ENCODE results near the gene HSPA4.
A peak's percentile ranks its signal among the peaks of the same experiment; 100 is the strongest.
"Not testable (repeated sequence)": the region's sequence is repeated elsewhere in the genome, so short reads cannot be mapped to it uniquely, and the experiment has no call there.

The HSPA4 gene

DNA sequence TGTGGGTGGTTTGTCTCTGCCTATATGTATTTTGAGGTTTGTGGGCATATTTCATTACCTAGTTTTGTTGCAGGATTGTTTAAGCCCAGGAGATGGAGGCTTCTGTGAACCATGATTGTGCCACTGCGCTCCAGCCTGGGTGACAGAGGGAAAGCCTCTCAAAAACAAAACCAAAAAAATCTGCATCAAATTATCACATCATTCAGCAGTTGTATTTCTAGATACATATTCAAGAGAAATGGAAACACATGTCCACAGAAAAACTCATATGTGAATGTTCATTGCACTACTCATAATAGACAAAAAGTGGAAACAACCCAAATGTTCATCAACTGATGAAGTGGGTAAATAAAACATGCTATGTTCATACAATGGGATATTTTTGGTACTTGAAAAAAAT lies 29.9 kb downstream of the HSPA4 start:
- no peaks in the 10 kb centered on the region for H3K36me3 ChIP-seq (ENCODE audit: control insufficient read depth, insufficient read depth, low read length)
- H3K9me3 ChIP-seq (ENCODE audit: control insufficient read depth, low read length): no peaks in the 10 kb centered on the region
- H3K9ac ChIP-seq (ENCODE audit: low read length): no peak overlapping the region
- H3K27me3 ChIP-seq (ENCODE audit: control insufficient read depth, insufficient read depth, low read length): no peaks in the 10 kb centered on the region
- no peak overlapping the region for H3K4me3 ChIP-seq (ENCODE audit: low read length)
- H3K4me1 ChIP-seq (ENCODE audit: control insufficient read depth, insufficient read depth, low read length): no peaks in the 10 kb centered on the region

DNA sequence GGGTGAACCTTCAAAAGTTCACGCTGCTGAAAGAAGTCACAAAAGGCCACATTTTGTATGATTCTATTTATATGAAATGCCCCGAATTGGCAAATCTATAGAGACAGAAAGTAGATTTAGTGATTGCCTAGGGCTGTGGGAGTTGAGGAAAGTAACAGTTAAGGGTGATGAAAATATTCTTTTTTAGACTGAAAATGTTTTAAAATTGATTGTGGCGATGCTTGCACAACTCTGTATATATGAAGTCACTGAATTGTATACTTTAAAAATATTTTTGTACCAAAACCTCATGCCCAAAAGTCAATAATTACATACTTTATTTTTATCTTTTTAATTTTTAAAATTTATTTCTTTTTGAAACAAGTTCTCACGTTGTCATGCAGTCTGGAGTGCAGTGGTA lies 30.3 kb downstream of the HSPA4 start:
- no peaks in the 10 kb centered on the region for H3K36me3 ChIP-seq (ENCODE audit: control insufficient read depth, insufficient read depth, low read length)
- no peak overlapping the region for H3K4me3 ChIP-seq (ENCODE audit: low read length)
- H3K9ac ChIP-seq (ENCODE audit: low read length): no peak overlapping the region
- H3K27me3 ChIP-seq (ENCODE audit: control insufficient read depth, insufficient read depth, low read length): no peaks in the 10 kb centered on the region
- no peaks in the 10 kb centered on the region for H3K9me3 ChIP-seq (ENCODE audit: control insufficient read depth, low read length)
- H3K4me1 ChIP-seq (ENCODE audit: control insufficient read depth, insufficient read depth, low read length): no peaks in the 10 kb centered on the region

DNA sequence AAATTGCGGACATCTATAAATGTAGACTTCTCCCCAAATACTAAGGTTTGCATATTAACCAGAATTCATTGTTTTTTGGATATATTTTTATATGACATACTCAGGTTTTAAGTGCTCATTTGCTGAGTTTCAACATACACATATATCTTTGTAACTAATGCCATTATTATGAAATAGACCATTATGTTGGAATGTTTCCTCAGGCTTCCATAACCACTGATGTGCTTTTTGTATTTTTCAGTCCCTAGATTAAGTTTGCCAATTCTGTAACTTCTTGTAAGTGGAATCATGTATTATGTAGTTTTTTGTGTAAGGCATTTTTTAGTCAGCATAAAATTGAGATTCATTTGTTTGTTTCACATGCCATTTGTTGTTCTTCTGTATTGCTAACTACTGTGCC lies 32.1 kb downstream of the HSPA4 start:
- Histone ChIP-seq H3K36me3 (ENCODE audit: control insufficient read depth, insufficient read depth, low read length) (no peaks in the 10 kb centered on the region), H3K4me1 (ENCODE audit: control insufficient read depth, insufficient read depth, low read length) (no peaks in the 10 kb centered on the region), H3K9me3 (ENCODE audit: control insufficient read depth, low read length) (no peaks in the 10 kb centered on the region), H3K4me3 (ENCODE audit: low read length) (no peak overlapping the region), H3K27me3 (ENCODE audit: control insufficient read depth, insufficient read depth, low read length) (no peaks in the 10 kb centered on the region), H3K9ac (ENCODE audit: low read length) (no peak overlapping the region)

DNA sequence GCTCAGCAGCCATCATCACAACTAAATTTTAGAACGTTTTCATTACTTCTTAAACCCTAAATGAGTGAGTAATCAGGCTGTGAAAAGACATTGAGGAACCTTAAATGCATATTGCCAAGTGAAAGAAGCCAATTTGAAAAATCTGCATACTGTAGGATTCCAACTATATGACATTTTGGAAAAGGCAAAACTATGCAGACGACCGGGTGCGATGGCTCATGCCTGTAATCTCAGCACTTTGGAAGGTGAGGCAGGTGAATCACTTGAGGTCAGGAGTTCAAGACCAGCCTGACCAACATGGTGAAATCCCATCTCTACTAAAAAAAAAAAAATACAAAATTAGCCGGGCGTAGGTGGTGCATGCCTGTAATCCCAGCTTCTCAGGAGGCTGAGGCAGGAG lies 33.4 kb downstream of the HSPA4 start:
- H3K27me3 ChIP-seq (ENCODE audit: control insufficient read depth, insufficient read depth, low read length); H3K4me1 ChIP-seq (ENCODE audit: control insufficient read depth, insufficient read depth, low read length); H3K9ac ChIP-seq (ENCODE audit: low read length); H3K9me3 ChIP-seq (ENCODE audit: control insufficient read depth, low read length); H3K4me3 ChIP-seq (ENCODE audit: low read length); H3K36me3 ChIP-seq (ENCODE audit: control insufficient read depth, insufficient read depth, low read length): not testable (repeated sequence)

DNA sequence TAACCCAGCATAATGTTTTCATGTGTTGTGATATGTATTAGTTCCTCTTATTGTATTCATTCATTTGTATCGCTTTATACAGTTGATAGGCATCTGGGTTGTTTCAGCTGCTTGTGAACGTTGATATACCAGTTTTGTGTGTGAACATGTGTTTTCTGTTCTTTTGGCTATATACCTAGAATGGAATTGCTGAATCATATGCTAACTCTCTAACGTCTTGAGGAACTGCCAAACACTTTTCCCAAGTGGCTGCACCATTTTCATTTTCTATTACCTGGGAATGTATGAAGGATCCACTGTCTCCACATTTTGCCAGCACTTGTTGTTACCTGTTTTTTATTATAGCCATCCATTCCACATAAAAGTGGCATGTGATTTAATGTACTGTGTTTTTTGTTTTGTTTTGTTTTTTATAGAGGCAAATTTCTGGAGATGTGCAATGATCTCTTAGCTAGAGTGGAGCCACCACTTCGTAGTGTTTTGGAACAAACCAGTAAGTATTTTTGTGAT lies 34.6 kb downstream of the HSPA4 start:
- Histone ChIP-seq H3K27me3 (ENCODE audit: control insufficient read depth, insufficient read depth, low read length) (no peaks in the 10 kb centered on the region), H3K4me1 (ENCODE audit: control insufficient read depth, insufficient read depth, low read length) (no peaks in the 10 kb centered on the region), H3K36me3 (ENCODE audit: control insufficient read depth, insufficient read depth, low read length) (no peaks in the 10 kb centered on the region), H3K9ac (ENCODE audit: low read length) (no peak overlapping the region), H3K4me3 (ENCODE audit: low read length) (no peak overlapping the region), H3K9me3 (ENCODE audit: control insufficient read depth, low read length) (no peaks in the 10 kb centered on the region)

DNA sequence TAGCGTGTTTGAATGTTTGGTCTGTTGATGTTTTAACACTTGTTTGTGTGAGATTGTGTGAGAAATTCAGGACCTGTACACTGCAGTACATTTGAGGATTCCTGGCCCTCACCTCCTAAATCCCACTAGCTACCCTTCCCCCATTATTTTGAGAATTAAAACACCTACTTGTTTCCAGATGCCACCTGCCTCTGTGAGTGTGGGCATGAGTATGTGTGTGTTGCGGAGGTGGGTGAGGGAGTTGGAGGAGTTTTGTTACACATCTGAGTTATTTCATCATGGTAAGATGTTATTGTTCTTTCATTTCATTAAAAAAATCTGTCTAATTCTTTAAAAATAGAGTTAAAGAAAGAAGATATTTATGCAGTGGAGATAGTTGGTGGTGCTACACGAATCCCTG lies 36.3 kb downstream of the HSPA4 start:
- Histone ChIP-seq H3K4me1 (ENCODE audit: control insufficient read depth, insufficient read depth, low read length) (no peaks in the 10 kb centered on the region), H3K9me3 (ENCODE audit: control insufficient read depth, low read length) (no peaks in the 10 kb centered on the region), H3K36me3 (ENCODE audit: control insufficient read depth, insufficient read depth, low read length) (no peaks in the 10 kb centered on the region), H3K4me3 (ENCODE audit: low read length) (no peak overlapping the region), H3K9ac (ENCODE audit: low read length) (no peak overlapping the region), H3K27me3 (ENCODE audit: control insufficient read depth, insufficient read depth, low read length) (no peaks in the 10 kb centered on the region)

DNA sequence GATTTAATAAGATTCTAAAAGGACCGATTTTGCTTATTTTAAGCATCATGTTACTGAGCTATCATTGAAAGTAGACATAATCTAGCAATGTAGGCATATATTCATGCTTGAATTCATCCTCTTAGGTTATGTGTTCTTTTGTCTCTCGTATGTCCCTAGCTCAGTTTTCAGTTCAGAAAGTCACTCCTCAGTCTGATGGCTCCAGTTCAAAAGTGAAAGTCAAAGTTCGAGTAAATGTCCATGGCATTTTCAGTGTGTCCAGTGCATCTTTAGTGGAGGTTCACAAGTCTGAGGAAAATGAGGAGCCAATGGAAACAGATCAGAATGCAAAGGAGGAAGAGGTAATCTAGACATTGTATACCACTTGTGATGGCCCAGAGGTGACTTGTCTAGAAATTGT lies 39.2 kb downstream of the HSPA4 start:
- H3K9me3 ChIP-seq (ENCODE audit: control insufficient read depth, low read length): no peaks in the 10 kb centered on the region
- H3K4me3 ChIP-seq (ENCODE audit: low read length): no peak overlapping the region
- H3K27me3 ChIP-seq (ENCODE audit: control insufficient read depth, insufficient read depth, low read length): no peaks in the 10 kb centered on the region
- no peaks in the 10 kb centered on the region for H3K4me1 ChIP-seq (ENCODE audit: control insufficient read depth, insufficient read depth, low read length)
- H3K9ac ChIP-seq (ENCODE audit: low read length): no peak overlapping the region
- no peaks in the 10 kb centered on the region for H3K36me3 ChIP-seq (ENCODE audit: control insufficient read depth, insufficient read depth, low read length)

DNA sequence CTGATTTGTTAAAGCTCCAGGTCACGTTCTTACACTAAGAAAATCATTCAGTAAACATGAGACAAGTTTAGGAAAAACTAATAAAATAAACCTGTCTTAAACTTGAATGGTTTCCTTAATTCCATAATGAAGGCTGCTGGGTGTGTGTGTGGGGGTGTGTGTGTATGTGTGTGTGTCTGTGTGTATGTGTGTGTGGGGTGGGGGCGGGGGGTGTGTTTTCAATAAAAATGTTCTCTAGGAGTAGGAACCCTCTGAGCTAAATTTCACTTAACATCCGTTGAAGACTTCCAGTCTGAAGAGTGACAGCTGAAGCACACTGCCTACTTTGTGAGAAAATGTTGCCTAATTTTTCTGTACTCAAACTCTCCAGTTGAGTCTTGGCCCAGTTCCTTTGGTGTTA lies 54.5 kb downstream of the HSPA4 start:
- H3K4me3 ChIP-seq (ENCODE audit: low read length): no peak overlapping the region
- H3K4me1 ChIP-seq (ENCODE audit: control insufficient read depth, insufficient read depth, low read length): peaks cover 5% of the 10 kb centered on the region
- no peaks in the 10 kb centered on the region for H3K36me3 ChIP-seq (ENCODE audit: control insufficient read depth, insufficient read depth, low read length)
- no peaks in the 10 kb centered on the region for H3K9me3 ChIP-seq (ENCODE audit: control insufficient read depth, low read length)
- no peak overlapping the region for H3K9ac ChIP-seq (ENCODE audit: low read length)
- H3K27me3 ChIP-seq (ENCODE audit: control insufficient read depth, insufficient read depth, low read length): no peaks in the 10 kb centered on the region

DNA sequence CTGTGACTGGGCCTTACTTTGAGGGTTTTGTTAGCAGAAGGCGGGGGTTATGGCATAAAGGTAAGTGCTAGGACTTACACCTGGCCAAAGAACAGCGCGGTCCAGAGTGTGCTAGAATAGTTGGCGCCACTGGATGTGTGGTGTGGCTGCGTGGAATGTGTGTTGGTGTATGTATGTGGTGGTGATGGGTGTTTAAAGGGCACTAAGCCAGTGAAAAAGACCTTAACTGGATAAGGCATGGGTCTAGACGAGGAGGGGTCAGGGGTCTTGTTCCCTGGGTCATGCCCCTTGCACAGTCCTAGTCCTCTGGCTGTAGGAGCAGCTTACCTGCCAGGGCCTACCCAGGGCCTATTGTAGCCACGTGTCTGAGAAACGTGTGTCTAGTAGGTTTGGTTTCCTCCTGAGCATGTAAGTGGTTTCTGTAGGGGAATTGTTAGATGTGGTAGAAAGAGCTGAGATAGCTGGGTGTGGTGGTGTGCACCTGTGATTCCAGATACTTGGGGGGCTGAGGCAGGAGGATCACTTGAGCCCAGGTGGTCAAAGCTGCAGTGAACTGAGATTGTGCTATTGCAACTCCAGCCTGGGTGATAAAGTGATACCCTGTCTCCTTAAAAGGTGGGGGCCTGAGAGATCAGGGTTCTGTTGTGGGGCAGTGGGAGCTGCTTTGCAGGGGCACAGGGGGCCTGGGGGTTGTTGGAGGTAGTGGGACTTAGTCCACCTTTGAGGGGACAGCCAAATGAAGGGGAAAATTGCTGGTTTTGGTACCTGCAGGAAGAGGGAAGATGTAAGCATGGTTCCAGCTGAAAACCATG lies 55.2 kb downstream of the HSPA4 start:
- H3K9me3 ChIP-seq (ENCODE audit: control insufficient read depth, low read length): no peaks in the 10 kb centered on the region
- no peaks in the 10 kb centered on the region for H3K27me3 ChIP-seq (ENCODE audit: control insufficient read depth, insufficient read depth, low read length)
- no peak overlapping the region for H3K9ac ChIP-seq (ENCODE audit: low read length)
- peaks cover 7% of the 10 kb centered on the region for H3K4me1 ChIP-seq (ENCODE audit: control insufficient read depth, insufficient read depth, low read length)
- no peaks in the 10 kb centered on the region for H3K36me3 ChIP-seq (ENCODE audit: control insufficient read depth, insufficient read depth, low read length)
- H3K4me3 ChIP-seq (ENCODE audit: low read length): no peak overlapping the region

DNA sequence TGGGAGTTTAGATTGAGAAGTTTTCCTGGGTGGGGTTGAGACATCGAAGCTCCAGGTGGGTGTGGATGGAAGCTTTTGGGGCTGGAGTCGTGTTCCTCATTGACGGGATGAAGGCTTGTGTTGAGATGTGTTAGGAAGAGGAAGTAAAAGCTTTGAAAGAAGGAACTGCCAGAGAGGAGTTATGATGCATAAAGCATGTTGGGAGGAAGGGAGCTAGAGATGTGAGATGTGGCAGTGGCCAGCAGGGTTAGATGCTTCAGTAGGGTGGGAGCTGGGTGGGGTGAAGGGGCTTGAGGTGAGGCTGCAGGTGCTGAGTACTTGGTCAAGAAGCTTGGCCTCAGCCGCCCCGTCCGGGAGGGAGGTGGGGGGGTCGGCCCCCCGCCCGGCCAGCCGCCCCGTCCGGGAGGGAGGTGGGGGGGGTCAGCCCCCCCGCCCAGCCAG lies 56.7 kb downstream of the HSPA4 start:
- Histone ChIP-seq H3K9me3 (ENCODE audit: control insufficient read depth, low read length) (no peaks in the 10 kb centered on the region), H3K27me3 (ENCODE audit: control insufficient read depth, insufficient read depth, low read length) (no peaks in the 10 kb centered on the region), H3K36me3 (ENCODE audit: control insufficient read depth, insufficient read depth, low read length) (no peaks in the 10 kb centered on the region), H3K9ac (ENCODE audit: low read length) (no peak overlapping the region), H3K4me1 (ENCODE audit: control insufficient read depth, insufficient read depth, low read length) (peaks cover 7% of the 10 kb centered on the region), H3K4me3 (ENCODE audit: low read length) (no peak overlapping the region)

DNA sequence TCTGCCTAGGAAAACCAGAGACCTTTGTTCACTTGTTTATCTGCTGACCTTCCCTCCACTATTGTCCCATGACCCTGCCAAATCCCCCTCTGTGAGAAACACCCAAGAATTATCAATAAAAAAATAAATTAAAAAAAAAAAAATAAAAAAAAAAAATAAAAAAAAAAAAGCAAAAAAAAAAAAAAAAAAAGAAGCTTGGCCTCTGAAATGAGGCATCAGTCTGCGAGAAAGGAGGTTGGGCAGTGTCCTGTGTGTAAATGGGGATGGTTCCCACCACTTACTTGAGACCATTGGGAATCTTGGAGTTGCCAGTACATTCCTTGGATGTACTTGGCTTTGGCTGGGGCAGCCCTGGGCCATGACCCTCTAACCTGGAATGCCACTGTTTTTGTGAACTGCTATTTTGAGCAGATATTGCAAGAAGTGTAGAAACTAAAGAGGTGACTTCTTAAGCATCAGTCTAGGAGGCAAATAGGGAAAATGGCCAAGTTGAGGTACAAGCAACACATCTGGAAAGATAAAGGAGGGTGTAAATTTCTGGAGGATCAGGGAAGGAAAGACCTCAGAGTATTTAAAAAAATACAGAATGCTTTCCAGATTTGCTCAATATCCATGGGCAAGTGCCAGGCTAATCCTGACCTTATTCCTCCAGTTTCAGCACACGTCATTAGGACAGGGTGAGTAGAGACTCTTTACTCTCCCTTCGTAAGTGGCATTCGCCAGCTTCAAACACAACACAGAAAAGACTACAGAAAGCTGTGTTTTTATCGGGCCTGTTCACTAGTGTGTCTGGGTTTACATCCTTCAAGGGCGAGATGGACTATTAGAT lies 58.1 kb downstream of the HSPA4 start:
- Histone ChIP-seq H3K9ac (ENCODE audit: low read length) (no peak overlapping the region), H3K4me3 (ENCODE audit: low read length) (no peak overlapping the region), H3K36me3 (ENCODE audit: control insufficient read depth, insufficient read depth, low read length) (no peaks in the 10 kb centered on the region)

DNA sequence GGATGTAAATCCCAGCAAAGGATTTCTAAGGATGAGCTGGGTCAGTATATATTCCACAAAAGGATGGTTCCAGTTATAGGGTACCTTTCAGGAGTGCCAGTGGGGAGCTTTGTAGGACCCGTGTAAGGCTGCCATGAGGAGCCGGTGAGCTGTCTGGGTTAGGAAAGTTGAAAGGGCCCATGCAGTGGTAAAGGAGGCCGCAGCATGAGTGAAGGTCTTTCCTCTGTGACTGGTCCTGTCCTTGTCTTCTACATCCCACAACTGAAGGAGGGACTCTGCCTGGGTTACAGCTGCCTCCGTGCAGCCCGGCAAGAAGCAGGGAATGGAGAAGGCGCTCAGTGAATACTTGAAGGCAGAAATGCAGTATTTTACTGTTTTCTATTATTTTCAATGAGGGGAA lies 58.9 kb downstream of the HSPA4 start:
- Histone ChIP-seq H3K27me3 (ENCODE audit: control insufficient read depth, insufficient read depth, low read length) (no peaks in the 10 kb centered on the region), H3K9me3 (ENCODE audit: control insufficient read depth, low read length) (no peaks in the 10 kb centered on the region), H3K36me3 (ENCODE audit: control insufficient read depth, insufficient read depth, low read length) (no peaks in the 10 kb centered on the region), H3K4me3 (ENCODE audit: low read length) (no peak overlapping the region), H3K9ac (ENCODE audit: low read length) (peak overlapping the region; percentile 47), H3K4me1 (ENCODE audit: control insufficient read depth, insufficient read depth, low read length) (peaks cover 7% of the 10 kb centered on the region)

More for the DNA sequence above, 58.1 kb downstream of the HSPA4 start:
- Histone ChIP-seq H3K9me3 (ENCODE audit: control insufficient read depth, low read length) (no peaks in the 10 kb centered on the region), H3K4me1 (ENCODE audit: control insufficient read depth, insufficient read depth, low read length) (peaks cover 7% of the 10 kb centered on the region), H3K27me3 (ENCODE audit: control insufficient read depth, insufficient read depth, low read length) (no peaks in the 10 kb centered on the region)
